GM12873 (cell line): ENCODE data around the gene LAMA2.

Experiments
- CTCF ChIP-seq: IDR thresholded peaks from 2 replicates; pipeline ENCODE4 v1.5.1; 2012; ENCODE audit warnings: low read depth, mild to moderate bottlenecking, moderate library complexity, low read length, control low read depth; ENCODE audit not compliant: insufficient read depth; ENCODE audit errors: missing control alignments

Gene LAMA2

GRCh38 chr6:128903715-128904114 lies 20.8 kb downstream of the LAMA2 start:
- no peak for TF ChIP-seq CTCF

GRCh38 chr6:128914051-128914450 lies 31.1 kb downstream of the LAMA2 start:
- TF ChIP-seq CTCF = no peak

- TF ChIP-seq CTCF = no peak
Observed at GRCh38 chr6:128918886-128919285, 35.9 kb downstream of the LAMA2 start.

GRCh38 chr6:128919412-128920180 lies 36.7 kb downstream of the LAMA2 start:
- TF ChIP-seq CTCF = no peak

GRCh38 chr6:128925765-128926164 lies 42.8 kb downstream of the LAMA2 start:
- no peak for TF ChIP-seq CTCF

- TF ChIP-seq CTCF = no peak
Observed at GRCh38 chr6:128929869-128930268, 46.9 kb downstream of the LAMA2 start.

- TF ChIP-seq CTCF = no peak
Observed at GRCh38 chr6:128930321-128930720, 47.4 kb downstream of the LAMA2 start.
